Skeletal muscle cell (primary cell): Measurements from ENCODE around the gene YIPF6.
"Not testable (repeated sequence)": the region's sequence is repeated elsewhere in the genome, so short reads cannot be mapped to it uniquely, and the experiment has no call there.

ENCODE experiments used
- DNase-seq: peaks from one replicate; pipeline ENCODE4 v3.0.0-alpha.2; 2010; ENCODE audit warnings: low read depth
- H3K4me3 ChIP-seq: 2 replicates; pipeline ENCODE4 v1.5.1; 2011; ENCODE audit warnings: low read depth, mild to moderate bottlenecking, control low read depth, low read length, moderate library complexity

The YIPF6 gene

DNA sequence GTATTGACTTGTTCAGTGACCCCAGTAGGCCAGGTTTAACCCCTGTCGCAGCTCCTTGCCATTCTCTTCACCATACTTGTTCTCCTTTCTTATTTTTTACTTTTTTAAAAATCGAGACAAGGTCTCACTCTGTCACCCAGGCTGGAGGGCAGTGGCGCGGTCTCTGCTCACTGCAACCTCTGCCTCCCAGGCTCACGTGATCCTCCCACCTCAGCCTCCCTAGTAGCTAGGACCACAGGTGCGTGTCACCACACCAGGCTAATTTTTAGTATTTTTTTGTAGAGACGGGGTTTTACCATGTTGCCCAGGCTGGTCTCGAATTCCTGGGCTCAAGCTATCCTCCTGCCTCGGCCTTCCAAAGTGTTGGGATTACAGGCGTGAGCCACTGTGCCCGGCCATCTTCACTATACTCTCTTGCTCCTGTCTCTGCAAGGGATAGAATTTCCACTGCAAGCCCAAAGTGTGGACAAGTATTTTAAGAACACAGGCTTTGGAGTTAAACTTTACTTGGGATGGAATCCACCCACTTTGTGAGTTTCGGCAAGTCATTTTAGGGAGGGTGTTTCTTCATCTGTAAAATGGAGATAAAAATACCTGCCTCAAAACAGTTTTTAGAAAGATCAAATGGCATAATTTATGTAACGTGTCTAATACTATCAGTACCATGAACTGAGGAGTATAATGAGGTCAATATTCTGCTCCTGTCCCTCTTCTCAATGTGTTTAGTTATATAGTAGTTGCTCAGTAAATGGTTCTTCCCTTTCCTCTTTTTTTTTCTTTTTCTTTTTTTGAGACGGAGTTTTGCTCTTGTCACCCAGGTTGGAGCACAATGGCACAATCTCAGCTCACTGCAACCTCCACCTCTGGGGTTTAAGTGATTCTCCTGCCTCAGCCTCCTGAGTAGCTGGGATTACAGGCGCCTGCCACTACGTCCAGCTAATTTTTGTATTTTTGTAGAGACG lies 973 bp downstream of the YIPF6 start:
- DNase-seq = no peak
- H3K4me3 ChIP-seq = peak overlapping the region; percentile 73

- DNase-seq = peak; percentile 49
- H3K4me3 ChIP-seq = no peak overlapping the region
These were observed 5.2 kb downstream of the YIPF6 start for GRCh38 chrX:68503836-68504636.

GRCh38 chrX:68506649-68507048 lies 7.8 kb downstream of the YIPF6 start:
- no peak for DNase-seq

GRCh38 chrX:68508799-68509198 lies 9.9 kb downstream of the YIPF6 start:
- DNase-seq = no peak
- no peak overlapping the region for H3K4me3 ChIP-seq

More at GRCh38 chrX:68506649-68507048, 7.8 kb downstream of the YIPF6 start:
- no peak overlapping the region for H3K4me3 ChIP-seq

- H3K4me3 ChIP-seq = no peak overlapping the region
- no peak for DNase-seq
These were observed 12.4 kb downstream of the YIPF6 start for GRCh38 chrX:68511255-68511654.

DNA sequence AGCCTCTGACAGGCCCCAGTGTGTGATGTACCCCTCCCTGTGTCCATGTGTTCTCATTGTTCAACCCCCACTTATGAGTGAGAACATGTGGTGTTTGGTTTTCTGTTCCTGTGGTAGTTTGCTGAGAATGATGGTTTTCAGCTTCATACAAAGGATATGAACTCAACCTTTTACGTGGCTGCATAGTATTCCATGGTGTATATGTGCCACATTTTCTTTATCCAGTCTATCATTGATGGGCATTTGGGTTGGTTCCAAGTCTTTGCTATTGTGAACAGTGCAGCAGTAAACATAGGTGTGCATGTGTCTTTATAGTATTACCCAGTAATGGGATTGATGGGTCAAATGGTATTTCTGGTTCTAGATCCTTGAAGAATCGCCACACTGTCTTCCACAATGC lies 25.8 kb downstream of the YIPF6 start:
- DNase-seq, H3K4me3 ChIP-seq: not testable (repeated sequence)

- DNase-seq = peak; percentile 18
- no peak overlapping the region for H3K4me3 ChIP-seq
These were observed 34.1 kb downstream of the YIPF6 start for GRCh38 chrX:68532831-68533533.

DNA sequence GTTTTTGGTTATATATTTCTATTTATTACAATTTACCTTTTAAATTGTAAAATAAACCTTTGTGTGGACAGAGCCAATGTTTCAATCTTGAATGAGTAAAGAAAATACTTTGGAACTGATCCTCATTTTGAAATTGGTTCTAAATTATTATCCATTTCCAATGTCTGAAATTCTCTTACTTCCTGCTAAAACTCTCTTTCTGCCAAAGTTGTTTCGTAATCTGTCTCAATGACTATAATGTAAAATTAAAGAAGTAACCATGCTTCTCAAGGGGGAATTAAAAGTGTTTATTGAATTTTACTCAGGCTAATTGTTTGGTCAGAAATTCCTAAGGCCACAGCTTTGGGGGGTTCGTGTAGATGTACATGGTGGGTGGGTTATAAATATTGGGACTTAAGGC lies 34.8 kb downstream of the YIPF6 start:
- no peak overlapping the region for H3K4me3 ChIP-seq
- DNase-seq = no peak

DNA sequence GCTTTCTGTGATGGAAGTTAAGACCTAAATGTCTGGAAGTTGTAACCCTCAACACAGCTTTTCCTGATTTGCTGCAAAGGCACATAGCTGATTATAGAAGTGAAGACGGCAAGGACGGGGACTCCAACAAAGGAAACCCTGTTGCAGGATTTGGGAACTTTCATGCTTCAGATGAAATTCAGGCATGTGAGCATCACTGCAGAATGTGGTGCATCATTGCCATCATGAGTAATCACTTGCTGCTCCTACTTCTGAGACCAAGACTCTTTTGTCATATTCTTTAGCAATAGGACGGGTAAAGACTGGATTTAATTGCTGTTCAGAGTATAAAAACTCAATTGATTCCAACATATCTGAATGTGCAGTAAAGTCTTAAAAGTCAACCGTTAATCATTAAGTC lies 35.8 kb downstream of the YIPF6 start:
- H3K4me3 ChIP-seq = no peak overlapping the region
- no peak for DNase-seq

GRCh38 chrX:68536429-68536828 lies 37.6 kb downstream of the YIPF6 start:
- no peak overlapping the region for H3K4me3 ChIP-seq

DNA sequence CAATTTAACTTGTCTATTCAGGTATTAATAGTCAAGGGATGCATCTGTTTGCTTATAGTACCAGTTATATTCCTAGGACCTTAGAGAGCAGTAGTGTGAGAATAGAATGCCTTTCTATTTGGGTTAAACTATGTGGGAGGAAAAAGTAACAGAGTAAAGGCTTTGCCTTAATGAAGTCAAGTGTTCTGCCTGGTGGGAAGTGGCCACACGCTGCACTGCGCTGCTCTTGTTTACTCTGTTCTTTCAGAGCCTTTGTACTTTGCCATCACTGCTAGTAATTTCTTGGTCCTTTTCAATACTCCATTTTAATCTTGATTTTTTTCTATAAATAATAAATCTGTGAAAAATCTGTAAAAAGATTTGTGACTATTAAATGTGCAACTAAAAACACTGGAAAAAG lies 38.0 kb downstream of the YIPF6 start:
- no peak for DNase-seq
- H3K4me3 ChIP-seq = no peak overlapping the region

More at GRCh38 chrX:68536429-68536828, 37.6 kb downstream of the YIPF6 start:
- DNase-seq = no peak

DNA sequence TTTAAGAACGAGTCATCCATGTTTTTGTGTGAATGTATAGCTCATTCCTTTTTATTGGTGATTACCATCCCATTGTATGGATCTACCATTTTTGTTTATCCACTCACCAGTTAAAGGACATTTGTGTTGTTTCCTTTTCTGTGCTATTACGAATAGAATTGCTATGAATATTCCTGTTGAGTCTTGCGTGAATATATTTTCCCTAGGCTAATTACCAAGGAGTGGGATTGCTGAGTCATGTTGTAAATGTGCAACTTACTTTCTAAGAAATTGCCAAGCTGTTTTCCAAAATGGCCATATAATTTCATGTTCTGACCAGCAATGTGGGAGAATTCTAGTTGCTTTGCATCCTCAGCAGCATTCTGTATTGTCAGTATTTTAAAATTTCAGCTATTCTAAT lies 51.3 kb downstream of the YIPF6 start:
- no peak for DNase-seq
- no peak overlapping the region for H3K4me3 ChIP-seq

- no peak overlapping the region for H3K4me3 ChIP-seq
- no peak for DNase-seq
These were observed 57.2 kb downstream of the YIPF6 start for GRCh38 chrX:68556036-68556435.

GRCh38 chrX:68557126-68557525 lies 58.3 kb downstream of the YIPF6 start:
- H3K4me3 ChIP-seq, DNase-seq: not testable (repeated sequence)

DNA sequence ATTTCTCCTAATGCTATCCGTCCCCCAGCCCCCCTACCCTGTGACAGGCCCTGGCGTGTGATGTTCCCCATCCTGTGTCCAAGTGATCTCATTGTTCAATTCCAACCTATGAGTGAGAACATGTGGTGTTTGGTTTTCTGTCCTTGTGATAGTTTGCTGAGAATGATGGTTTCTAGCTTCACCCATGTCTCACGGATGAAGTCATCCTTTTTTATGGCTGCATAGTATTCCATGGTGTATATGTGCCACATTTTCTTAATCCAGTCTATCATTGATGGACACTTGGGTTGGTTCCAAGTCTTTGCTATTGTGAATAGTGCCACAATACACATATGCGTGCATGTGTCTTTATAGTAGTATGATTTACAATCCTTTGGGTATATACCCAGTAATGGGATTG lies 61.1 kb downstream of the YIPF6 start:
- H3K4me3 ChIP-seq, DNase-seq: not testable (repeated sequence)

- no peak overlapping the region for H3K4me3 ChIP-seq
- DNase-seq = no peak
These were observed 69.3 kb downstream of the YIPF6 start for GRCh38 chrX:68568136-68568535.

DNA sequence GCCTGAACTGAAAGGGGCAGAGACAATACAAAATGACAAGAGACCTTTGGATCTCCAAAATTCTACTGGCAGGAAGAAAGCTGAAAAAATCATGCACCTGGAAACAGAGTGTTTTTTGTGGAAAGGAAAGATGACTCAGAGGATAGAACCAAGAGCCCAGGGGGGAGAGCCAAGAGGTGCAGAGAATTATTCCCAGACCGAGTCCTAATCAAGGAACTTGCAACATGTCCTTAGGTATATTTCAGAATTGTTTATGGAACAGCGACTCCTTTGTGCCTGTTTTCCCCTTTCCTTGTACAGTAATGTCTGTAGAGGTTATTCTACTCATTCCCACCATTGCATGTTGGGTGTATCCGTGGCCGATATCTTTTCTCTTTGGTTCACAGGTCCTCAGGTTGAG lies 71.7 kb downstream of the YIPF6 start:
- H3K4me3 ChIP-seq = no peak overlapping the region
- DNase-seq = no peak

GRCh38 chrX:68571292-68571609 lies 72.4 kb downstream of the YIPF6 start:
- H3K4me3 ChIP-seq = no peak overlapping the region
- no peak for DNase-seq

- H3K4me3 ChIP-seq = no peak overlapping the region
- DNase-seq = peak; percentile 51
These were observed 72.9 kb downstream of the YIPF6 start for GRCh38 chrX:68571610-68572311.
